HCT116 (cell line): Measurements from ENCODE around the gene HSD3B1. TPM values are rescaled to one million over a fixed set of nuclear protein-coding genes. Genes with fewer than 3 reads are reported as not detected.

Experiments used
- ATAC-seq: fragments of 200-7000 bp; cut with Tn5 transposase; 2 replicates; pipeline ENCODE4 v1.9.1; 2020; ENCODE audit warnings: mild to moderate bottlenecking, moderate library complexity
- BruUV-seq: library from RNA; stranded (reverse); fragments of 400-500 nt; replicated peaks from 2 replicates; lab custom pipeline; 2021; lab: Mats Ljungman, UMichigan
- CTCF ChIA-PET: fragments of 300-600 bp; sonication (Branson Sonifier 250); formaldehyde crosslinking; loops from one replicate; lab custom pipeline; 2021; ENCODE audit warnings: antibody characterized with exemption; lab: Charles Lee
- POLR2A ChIA-PET: fragments of 300-600, 350-600 bp; sonication (Branson Sonifier 250); formaldehyde crosslinking; loops from one replicate; lab custom pipeline; 2021; ENCODE audit warnings: antibody characterized with exemption; lab: Charles Lee
- RAD21 ChIA-PET, 2 experiments: fragments of 300-600 bp; sonication (Branson Sonifier 250); formaldehyde crosslinking; loops; one replicate each; lab custom pipeline; 2023; ENCODE audit warnings: low total read pairs in 2 of 2; ENCODE audit not compliant: uncharacterized antibody in 2 of 2, unreplicated experiment in 2 of 2, low non-redundant PET in 1 of 2; lab: Charles Lee
- DNase-seq: peaks from one replicate; pipeline ENCODE4 v3.0.0-alpha.2; 2010; ENCODE audit warnings: low read depth, low spot score
- H2AFZ ChIP-seq: fragments of 200-600 bp; shearing (Covaris generic), sonication (generic); 2 replicates; pipeline ENCODE4 v1.6.1; 2017; ENCODE audit warnings: low read depth, mixed run types, mixed read lengths, antibody characterized with exemption, low read length; ENCODE audit not compliant: poor library complexity, severe bottlenecking
- H3K27ac ChIP-seq: 2 replicates; pipeline ENCODE4 v1.5.1; 2012; ENCODE audit warnings: low read depth, low read length
- H3K27me3 ChIP-seq: fragments of 200-600 bp; sonication (generic); 2 replicates; pipeline ENCODE4 v1.6.1; 2016; ENCODE audit warnings: mixed run types, low read length, mixed read lengths; ENCODE audit not compliant: insufficient read depth
- H3K36me3 ChIP-seq, 2 experiments: fragments of 200-500 bp in 1 of 2; fragments of 200-600 bp in 1 of 2; sonication (Bioruptor generic) in 1 of 2; sonication (generic) in 1 of 2; 2 replicates each; pipeline versions ENCODE4 v1.5.1 to v1.6.1; 2014 to 2016; ENCODE audit warnings: low read length in 2 of 2, inconsistent platforms in 1 of 2, mixed read lengths in 1 of 2, mixed run types in 1 of 2; ENCODE audit not compliant: insufficient read depth in 2 of 2, control insufficient read depth in 1 of 2
- H3K4me1 ChIP-seq, 2 experiments: fragments of 200-600 bp in 1 of 2; sonication (generic) in 1 of 2; 2 replicates each; pipeline versions ENCODE4 v1.5.1 to v1.6.1; 2012 to 2017; ENCODE audit warnings: low read length in 2 of 2, inconsistent platforms in 1 of 2, mild to moderate bottlenecking in 1 of 2, mixed read lengths in 1 of 2, mixed run types in 1 of 2, moderate library complexity in 1 of 2; ENCODE audit not compliant: insufficient read depth in 2 of 2, control insufficient read depth in 1 of 2
- H3K4me2 ChIP-seq: fragments of 200-600 bp; sonication (generic); 2 replicates; pipeline ENCODE4 v1.6.1; 2017; ENCODE audit warnings: mixed run types, low read length, mixed read lengths
- H3K4me3 ChIP-seq, 2 experiments: fragments of 200-600 bp in 1 of 2; sonication (generic) in 1 of 2; replicated peaks in 1 of 2; 2 replicates each; pipeline ENCODE4 v1.5.1; 2011 to 2016; ENCODE audit warnings: low read length in 2 of 2, control low read depth in 1 of 2, low read depth in 1 of 2, mild to moderate bottlenecking in 1 of 2, mixed read lengths in 1 of 2, mixed run types in 1 of 2
- H3K79me2 ChIP-seq: fragments of 200-600 bp; sonication (generic); 2 replicates; pipeline ENCODE4 v1.6.1; 2017; ENCODE audit warnings: mild to moderate bottlenecking, mixed run types, low read length, moderate library complexity, mixed read lengths; ENCODE audit not compliant: insufficient read depth
- H3K9ac ChIP-seq: fragments of 200-600 bp; sonication (generic); 2 replicates; pipeline ENCODE4 v1.6.1; 2016; ENCODE audit warnings: low read length, mixed read lengths
- H3K9me2 ChIP-seq: fragments of 200-600 bp; sonication (generic), shearing (Covaris generic); 2 replicates; pipeline ENCODE4 v1.6.1; 2017; ENCODE audit warnings: mixed run types, mild to moderate bottlenecking, moderate library complexity; ENCODE audit not compliant: insufficient read depth
- H3K9me3 ChIP-seq, 2 experiments: fragments of 200-500 bp in 1 of 2; fragments of 200-600 bp in 1 of 2; sonication (Bioruptor generic) in 1 of 2; sonication (generic) in 1 of 2; 2 replicates each; pipeline ENCODE4 v1.6.1; 2014 to 2017; ENCODE audit warnings: low read length in 2 of 2, mixed read lengths in 2 of 2, inconsistent platforms in 1 of 2, low read depth in 1 of 2, mild to moderate bottlenecking in 1 of 2, mixed run types in 1 of 2, moderate library complexity in 1 of 2; ENCODE audit not compliant: control insufficient read depth in 1 of 2, insufficient read depth in 1 of 2
- H4K20me1 ChIP-seq: fragments of 200-600 bp; sonication (generic), shearing (Covaris generic); 2 replicates; pipeline ENCODE4 v1.6.1; 2017; ENCODE audit warnings: mixed run types, mild to moderate bottlenecking, moderate library complexity; ENCODE audit not compliant: insufficient read depth
- ATF3 ChIP-seq: IDR thresholded peaks from 2 replicates; pipeline ENCODE4 v1.6.1; 2012
- CBX3 ChIP-seq: IDR thresholded peaks from 2 replicates; pipeline ENCODE4 v1.6.1; 2012; ENCODE audit warnings: low read depth
- CTCF ChIP-seq, 3 experiments: fragments of 200-600 bp in 1 of 3; sonication (generic) in 1 of 3; IDR thresholded peaks in 2 of 3; conservative IDR thresholded peaks in 1 of 3; 2 replicates each; pipeline ENCODE4 v1.5.1; 2012 to 2017; ENCODE audit warnings: low read depth in 2 of 3, low read length in 2 of 3, antibody characterized with exemption in 1 of 3, borderline replicate concordance in 1 of 3, control low read depth in 1 of 3, mild to moderate bottlenecking in 1 of 3, mixed read lengths in 1 of 3, mixed run types in 1 of 3, moderate library complexity in 1 of 3; ENCODE audit not compliant: insufficient read depth in 1 of 3
- EGR1 ChIP-seq: IDR thresholded peaks from 2 replicates; pipeline ENCODE4 v1.6.1; 2012; ENCODE audit warnings: low read depth
- EZH2 ChIP-seq: fragments of 200-600 bp; sonication (generic); IDR thresholded peaks from 2 replicates; pipeline ENCODE4 v1.6.1; 2017; ENCODE audit warnings: antibody characterized with exemption, mixed run types
- EZH2phosphoT487 ChIP-seq: fragments of 200-600 bp; IDR thresholded peaks from 2 replicates; pipeline ENCODE4 v1.6.1; 2018; ENCODE audit warnings: antibody characterized with exemption, borderline replicate concordance
- POLR2AphosphoS5 ChIP-seq: IDR thresholded peaks from 2 replicates; pipeline ENCODE4 v1.6.1; 2011; ENCODE audit warnings: mild to moderate bottlenecking, low read depth, low read length, moderate library complexity
- SIN3A ChIP-seq: IDR thresholded peaks from 2 replicates; pipeline ENCODE4 v1.6.1; 2012; ENCODE audit warnings: low read depth
- SP1 ChIP-seq: IDR thresholded peaks from 2 replicates; pipeline ENCODE4 v1.6.1; 2012; ENCODE audit warnings: low read depth
- TCF7L2 ChIP-seq: IDR thresholded peaks from 2 replicates; pipeline ENCODE4 v1.7.0; 2011; ENCODE audit warnings: borderline replicate concordance, inconsistent platforms; ENCODE audit not compliant: insufficient read depth, insufficient read length; ENCODE audit errors: extremely low read depth
- intact Hi-C: fragments of 100-400 bp; cut with micrococcal nuclease; formaldehyde crosslinking; loops from 2 replicates; pipeline ENCODE4 v1.10.0; 2022
- total RNA-seq: library from RNA; stranded (reverse); gene quantifications from one replicate; pipeline ENCODE4 v1.2.1, GENCODE V29; 2021; ENCODE audit not compliant: unreplicated experiment
- TF ChIP-seq, protein P1 (sequence below): IDR thresholded peaks from 2 replicates; pipeline ENCODE4 v1.6.1; 2012

Gene HSD3B1
- total RNA-seq, 1 experiment from 2014 or later: not detected

- no peak for DNase-seq
- ChIA-PET CTCF (no interaction called here), RAD21 (no interaction called here), POLR2A (no interaction called here)
- no peak for ATAC-seq
- no peak overlapping the region for H2AFZ ChIP-seq
- no peaks in the 10 kb centered on the region for H3K9me2 ChIP-seq
- no peak for TF ChIP-seq EGR1
- TF ChIP-seq SIN3A: no peak
- no peak for TF ChIP-seq SP1
- TF ChIP-seq CTCF (IDR thresholded peaks at IDR 0.05 in 2 of 3, conservative IDR thresholded peaks at IDR 0.05 in 1 of 3; ENCODE audit: borderline replicate concordance in 1 of 3, insufficient read depth in 1 of 3, low read depth in 2 of 3, low read length in 2 of 3): no peak
- TF ChIP-seq EZH2: no peak
- TF ChIP-seq TCF7L2: no peak
- no peaks in the 10 kb centered on the region for H4K20me1 ChIP-seq
- H3K27me3 ChIP-seq: peaks cover 12% of the 10 kb centered on the region
- no peaks in the 10 kb centered on the region for H3K79me2 ChIP-seq
- H3K9ac ChIP-seq: no peak overlapping the region
- intact Hi-C loops: loop anchor here (5.0 kb wide), 1 partner anchor 62 kb away; no protein-coding TSS in a partner anchor
- H3K9me3 ChIP-seq: no peaks in the 10 kb centered on the region
- no peaks in the 10 kb centered on the region for H3K36me3 ChIP-seq
- no peaks in the 10 kb centered on the region for H3K4me1 ChIP-seq
- no peak overlapping the region for H3K27ac ChIP-seq
- no peak overlapping the region for H3K4me3 ChIP-seq
- BruUV-seq: no TSS peak
- H3K4me2 ChIP-seq: no peak overlapping the region
Measured at GRCh38 chr1:119539636-119540035, 32.6 kb downstream of the HSD3B1 start.

GRCh38 chr1:119541389-119541788 lies 34.4 kb downstream of the HSD3B1 start:
- Histone ChIP-seq H3K9ac (no peak overlapping the region), H4K20me1 (no peaks in the 10 kb centered on the region), H3K36me3 (no peaks in the 10 kb centered on the region), H3K9me2 (no peaks in the 10 kb centered on the region), H3K79me2 (no peaks in the 10 kb centered on the region), H3K27me3 (peaks cover 12% of the 10 kb centered on the region), H3K9me3 (no peaks in the 10 kb centered on the region), H3K27ac (no peak overlapping the region), H3K4me3 (no peak overlapping the region), H3K4me1 (no peaks in the 10 kb centered on the region), H3K4me2 (no peak overlapping the region), H2AFZ (no peak overlapping the region)
- TF ChIP-seq EGR1 (no peak), POLR2AphosphoS5 (no peak), EZH2phosphoT487 (no peak), ATF3 (no peak), SP1 (no peak), CBX3 (no peak)
- TF ChIP-seq, protein P1, sequence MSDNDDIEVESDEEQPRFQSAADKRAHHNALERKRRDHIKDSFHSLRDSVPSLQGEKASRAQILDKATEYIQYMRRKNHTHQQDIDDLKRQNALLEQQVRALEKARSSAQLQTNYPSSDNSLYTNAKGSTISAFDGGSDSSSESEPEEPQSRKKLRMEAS: no peak
- CTCF ChIA-PET: no interaction called here
- RAD21 ChIA-PET: no interaction called here
- DNase-seq (no peak), ATAC-seq (no peak)
- no TSS peak for BruUV-seq
- POLR2A ChIA-PET: no interaction called here
- intact Hi-C loops: loop anchor here (5.0 kb wide), 1 partner anchor 64 kb away; no protein-coding TSS in a partner anchor
